ENCODE results near the gene CFI. TPM values are rescaled to one million over a fixed set of nuclear protein-coding genes. Genes with fewer than 3 reads are reported as not detected.

CFI gene
- total and polyA plus RNA-seq, 9 of the 15 experiments (the other 6 are each of a cell fraction or from before 2014, with no cell fraction given): 0.30 to 8.4 (median 0.95) TPM

- no peak for TF ChIP-seq NR0B1 (IDR thresholded peaks at IDR 0.05; ENCODE audit: partially characterized antibody)
- no peak for TF ChIP-seq HOMEZ (CRISPR knock-in tag; IDR thresholded peaks at IDR 0.05)
- peak; percentile 98 for TF ChIP-seq EP400 (IDR thresholded peaks at IDR 0.05)
- peak; percentile 95 for TF ChIP-seq MXD1 (CRISPR knock-in tag; IDR thresholded peaks at IDR 0.05; ENCODE audit: borderline replicate concordance, poor library complexity, severe bottlenecking)
- TF ChIP-seq ZBTB7A (IDR thresholded peaks at IDR 0.05; ENCODE audit: borderline replicate concordance, control insufficient read depth, low read depth, low read length): peak; percentile 84; the same call in 1 of the 2 replicates
- no peak for TF ChIP-seq HSF4 (CRISPR knock-in tag; IDR thresholded peaks at IDR 0.05; ENCODE audit: borderline replicate concordance)
- TF ChIP-seq MECOM (CRISPR knock-in tag; IDR thresholded peaks at IDR 0.05): no peak
- TF ChIP-seq, protein P1, sequence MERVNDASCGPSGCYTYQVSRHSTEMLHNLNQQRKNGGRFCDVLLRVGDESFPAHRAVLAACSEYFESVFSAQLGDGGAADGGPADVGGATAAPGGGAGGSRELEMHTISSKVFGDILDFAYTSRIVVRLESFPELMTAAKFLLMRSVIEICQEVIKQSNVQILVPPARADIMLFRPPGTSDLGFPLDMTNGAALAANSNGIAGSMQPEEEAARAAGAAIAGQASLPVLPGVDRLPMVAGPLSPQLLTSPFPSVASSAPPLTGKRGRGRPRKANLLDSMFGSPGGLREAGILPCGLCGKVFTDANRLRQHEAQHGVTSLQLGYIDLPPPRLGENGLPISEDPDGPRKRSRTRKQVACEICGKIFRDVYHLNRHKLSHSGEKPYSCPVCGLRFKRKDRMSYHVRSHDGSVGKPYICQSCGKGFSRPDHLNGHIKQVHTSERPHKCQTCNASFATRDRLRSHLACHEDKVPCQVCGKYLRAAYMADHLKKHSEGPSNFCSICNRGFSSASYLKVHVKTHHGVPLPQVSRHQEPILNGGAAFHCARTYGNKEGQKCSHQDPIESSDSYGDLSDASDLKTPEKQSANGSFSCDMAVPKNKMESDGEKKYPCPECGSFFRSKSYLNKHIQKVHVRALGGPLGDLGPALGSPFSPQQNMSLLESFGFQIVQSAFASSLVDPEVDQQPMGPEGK (CRISPR knock-in tag; IDR thresholded peaks at IDR 0.05; ENCODE audit: borderline replicate concordance): no peak
- TF ChIP-seq ZNF165 (CRISPR knock-in tag; IDR thresholded peaks at IDR 0.05; ENCODE audit: borderline replicate concordance): no peak
- no peak; the same call in 1 of the 2 replicates for TF ChIP-seq CBX5 (IDR thresholded peaks at IDR 0.05; ENCODE audit: borderline replicate concordance, low read depth)
- no peak for TF ChIP-seq ZNF644 (tag; IDR thresholded peaks at IDR 0.05; ENCODE audit: low read depth)
- TF ChIP-seq ZNF263 (CRISPR knock-in tag; IDR thresholded peaks at IDR 0.05; ENCODE audit: borderline replicate concordance): peak; percentile 70; the same call in 1 of the 2 replicates
- 0 out of 2 replicates have a peak, but pooled peaks have one; percentile 32 for TF ChIP-seq LARP7 (IDR thresholded peaks at IDR 0.05)
- no peak for TF ChIP-seq NFATC3 (IDR thresholded peaks at IDR 0.05)
- peak; percentile 98 for TF ChIP-seq MYC (IDR thresholded peaks at IDR 0.05; ENCODE audit: low read depth, low read length)
- TF ChIP-seq MYC (CRISPR knock-in tag; IDR thresholded peaks at IDR 0.05; ENCODE audit: borderline replicate concordance, low read depth): peak; percentile 92
- no peak for TF ChIP-seq HDGF (IDR thresholded peaks at IDR 0.05)
- TF ChIP-seq PTBP1 (IDR thresholded peaks at IDR 0.05; ENCODE audit: low read depth, low read length): no peak
- no peak for TF ChIP-seq NR3C1 (CRISPR knock-in tag; IDR thresholded peaks at IDR 0.05)
- peak; percentile 77 for TF ChIP-seq ETV5 (CRISPR knock-in tag; IDR thresholded peaks at IDR 0.05; ENCODE audit: low read depth)
Observed at GRCh38 chr4:109815151-109816081, 13.6 kb upstream of the CFI start, which contains the start of gene GAR1 (continued).

Data from K562 (cell line).